ENCODE measurements around the gene KRTAP9-1. TPM values are rescaled to one million over a fixed set of nuclear protein-coding genes. Genes with fewer than 3 reads are reported as not detected.

The KRTAP9-1 gene
- total and polyA plus RNA-seq, 2 experiments from 2014 or later, result not detected

GRCh38 chr17:41178341-41178740, 11.3 kb upstream of the KRTAP9-1 start (continued):
- no peak for TF ChIP-seq REST (IDR thresholded peaks at IDR 0.05; ENCODE audit: unreplicated experiment)
- TF ChIP-seq ZNF114 (CRISPR knock-in tag; IDR thresholded peaks at IDR 0.05), result no peak
- TF ChIP-seq CTCF (conservative IDR thresholded peaks at IDR 0.05; ENCODE audit: low read depth in 2 of 2), result no peak
- no peak for TF ChIP-seq ETS1 (IDR thresholded peaks at IDR 0.05)
- TF ChIP-seq STAT1 (IDR thresholded peaks at IDR 0.05; ENCODE audit: unreplicated experiment), result no peak
- TF ChIP-seq NANOG (IDR thresholded peaks at IDR 0.05; ENCODE audit: borderline replicate concordance), result no peak
- no peak for TF ChIP-seq EZH2phosphoT487 (IDR thresholded peaks at IDR 0.05; ENCODE audit: unreplicated experiment)

- Histone ChIP-seq H3K36me3 (ENCODE audit: insufficient read depth) (no peaks in the 10 kb centered on the region), H3K4me3 (no peak overlapping the region), H3K4me2 (no peak overlapping the region), H3K4me1 (ENCODE audit: insufficient read depth) (no peaks in the 10 kb centered on the region), H2AFZ (no peak overlapping the region), H3K9me2 (ENCODE audit: insufficient read depth) (no peaks in the 10 kb centered on the region), H3K27ac (ENCODE audit: low read depth) (no peak overlapping the region), H3K27me3 (ENCODE audit: insufficient read depth) (no peaks in the 10 kb centered on the region), H3K79me2 (replicated peaks; ENCODE audit: insufficient read depth) (no peaks in the 10 kb centered on the region), H4K20me1 (replicated peaks; ENCODE audit: insufficient read depth) (no peaks in the 10 kb centered on the region; the same call in 1 of the 2 replicates), H3F3A (replicated peaks; ENCODE audit: low read depth) (no peaks in the 10 kb centered on the region)
- Mint-ChIP-seq H3K4me1 (no peaks in the 10 kb centered on the region), H3K27me3 (ENCODE audit: insufficient read depth, low read depth, poor library complexity) (peaks cover 5% of the 10 kb centered on the region), H3K36me3 (ENCODE audit: low read depth) (no peaks in the 10 kb centered on the region), H3K9me3 (no peaks in the 10 kb centered on the region), H3K4me3 (no peak overlapping the region), H3K27ac (no peak overlapping the region)
- ATAC-seq (no peak), DNase-seq (ENCODE audit: low spot score) (no peak)
- no peak for TF ChIP-seq REST (IDR thresholded peaks at IDR 0.05; ENCODE audit: unreplicated experiment)
- TF ChIP-seq NANOG (IDR thresholded peaks at IDR 0.05; ENCODE audit: borderline replicate concordance), result no peak
- no peak for TF ChIP-seq STAT1 (IDR thresholded peaks at IDR 0.05; ENCODE audit: unreplicated experiment)
- TF ChIP-seq POLR2AphosphoS5 (IDR thresholded peaks at IDR 0.05; ENCODE audit: low read depth), result no peak
- TF ChIP-seq ETS1 (IDR thresholded peaks at IDR 0.05), result no peak
- no peak for TF ChIP-seq EZH2phosphoT487 (IDR thresholded peaks at IDR 0.05; ENCODE audit: unreplicated experiment)
- no peak for TF ChIP-seq CREB1 (CRISPR knock-in tag; IDR thresholded peaks at IDR 0.05; ENCODE audit: low read depth)
- no peak for TF ChIP-seq JUNB (IDR thresholded peaks at IDR 0.05; ENCODE audit: unreplicated experiment)
These were observed 10.7 kb upstream of the KRTAP9-1 start for GRCh38 chr17:41178843-41179616.

Data from GM23338 (cell line).